Measurements from ENCODE around the gene TRAPPC3. TPM values are rescaled to one million over a fixed set of nuclear protein-coding genes. Genes with fewer than 3 reads are reported as not detected.

TRAPPC3 gene
- total RNA-seq, 1 experiment from 2014 or later, result 52.7 TPM

- TF ChIP-seq CTCF (conservative IDR thresholded peaks at IDR 0.05), result no peak
- no peaks in the 10 kb centered on the region for H3K23me2 ChIP-seq (ENCODE audit: insufficient read length, low read depth, low read length, poor library complexity, severe bottlenecking)
- no peak overlapping the region for H2BK5ac ChIP-seq (ENCODE audit: insufficient read length, low read length)
- H3K27ac ChIP-seq (ENCODE audit: insufficient read length, low read depth, low read length), result no peak overlapping the region
- no peak overlapping the region for H3K4ac ChIP-seq (ENCODE audit: low read depth, low read length)
- no peaks in the 10 kb centered on the region for H3K79me2 ChIP-seq (ENCODE audit: insufficient read depth, low read length)
- no peak overlapping the region for H3K9ac ChIP-seq (ENCODE audit: extremely low read depth, insufficient read length, low read length)
- no peak overlapping the region for H2AK5ac ChIP-seq (ENCODE audit: insufficient read length, low read length)
- H3T11ph ChIP-seq (ENCODE audit: low read length), result no peak overlapping the region
- H2BK20ac ChIP-seq (ENCODE audit: low read depth, low read length, poor library complexity, severe bottlenecking), result no peak overlapping the region
- H2AFZ ChIP-seq (ENCODE audit: low read length), result no peak overlapping the region
- H3K14ac ChIP-seq (ENCODE audit: insufficient read depth, low read length), result no peak overlapping the region
- H3K56ac ChIP-seq (ENCODE audit: insufficient read length, low read depth, low read length), result no peak overlapping the region
- H3K4me1 Mint-ChIP-seq, result peaks cover 6 to 12% of the 10 kb centered on the region in 2 experiments
- H4K8ac ChIP-seq (replicated peaks; ENCODE audit: insufficient read length, low read depth, low read length), result no peak overlapping the region
- H3K27me3 Mint-ChIP-seq (ENCODE audit: low read depth), result peaks cover 2% of the 10 kb centered on the region
- H3K4me3 Mint-ChIP-seq, result no peak overlapping the region
- no peak overlapping the region for H3K18ac ChIP-seq (ENCODE audit: insufficient read length, low read depth, low read length)
- 0 out of 2 replicates have a peak, but pooled peaks cover 2% of the 10 kb centered on the region for H3K4me1 ChIP-seq (ENCODE audit: insufficient read depth, low read length)
- H3K4me2 ChIP-seq (ENCODE audit: insufficient read depth, insufficient read length, low read length), result no peak overlapping the region
- H3K27me3 ChIP-seq (ENCODE audit: insufficient read depth, low read length), result no peaks in the 10 kb centered on the region
- no peaks in the 10 kb centered on the region for H3K79me1 ChIP-seq (ENCODE audit: insufficient read depth, low read depth, low read length, poor library complexity, severe bottlenecking)
- no peak overlapping the region for H2BK12ac ChIP-seq (ENCODE audit: insufficient read length, low read depth, low read length)
- no peak overlapping the region for H3K23ac ChIP-seq (ENCODE audit: insufficient read length, low read depth, low read length)
- no peak overlapping the region for H2BK15ac ChIP-seq (ENCODE audit: low read depth, low read length)
- no peak overlapping the region for H4K91ac ChIP-seq (ENCODE audit: insufficient read length, low read depth, low read length)
- peaks cover 3 to 21% (median 10%) of the 10 kb centered on the region in 3 experiments; a peak in 6 of 7 replicates for H3K36me3 Mint-ChIP-seq (ENCODE audit: insufficient read depth in 1 of 3, low read depth in 3 of 3)
- no peak for DNase-seq
- H2BK120ac ChIP-seq (ENCODE audit: low read depth, low read length, poor library complexity, severe bottlenecking), result no peak overlapping the region
- no peak overlapping the region for H4K5ac ChIP-seq (ENCODE audit: insufficient read length, low read depth, low read length)
- no peaks in the 10 kb centered on the region for H4K20me1 ChIP-seq (ENCODE audit: control insufficient read depth, insufficient read depth, insufficient read length)
- no peaks in the 10 kb centered on the region for H3K9me3 ChIP-seq (ENCODE audit: control insufficient read depth, low read depth, low read length)
- no CpG with 5 or more reads among the region's 3 CpGs for WGBS (ENCODE audit: extremely low coverage, insufficient read length, low lambda C conversion rate)
- H3K9me3 Mint-ChIP-seq, result no peaks in the 10 kb centered on the region
- peak overlapping the region in 1 of 3 experiments; percentile 74; a peak in 1 of 7 replicates for H3K27ac Mint-ChIP-seq
These were observed 15.8 kb downstream of the TRAPPC3 start for GRCh38 chr1:36133484-36133883.
